ENCODE results near the gene TKFC.

TKFC gene

DNA sequence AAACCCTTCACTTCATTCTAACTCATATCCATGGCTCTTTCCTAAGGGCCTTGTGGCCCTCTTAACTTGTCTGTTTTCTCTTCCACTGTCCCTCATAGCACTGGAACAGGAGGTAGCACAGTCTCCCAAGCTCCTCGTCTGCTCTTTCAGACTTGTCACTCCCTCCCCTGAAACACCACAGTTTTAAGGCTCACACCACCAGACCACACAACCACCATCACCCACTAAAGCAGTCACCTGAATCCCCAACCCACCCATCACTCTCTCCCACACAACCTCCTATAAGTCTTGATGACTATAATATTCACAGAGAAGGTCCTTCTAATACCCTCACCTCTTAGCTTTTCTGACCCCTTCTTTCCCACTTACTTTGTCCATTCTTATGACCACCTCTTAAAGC is 26.8 kb upstream of the TKFC start:
- H3K27ac ChIP-seq (ENCODE audit: extremely low read depth, low read depth, low read length) = no peak overlapping the region
- ChIA-PET POLR2A (no interaction called here), CTCF (no interaction called here)
- no peaks in the 10 kb centered on the region for H3K4me1 ChIP-seq (ENCODE audit: control insufficient read depth, insufficient read depth, low read length)
- 0 out of 2 replicates have a peak, but pooled peaks have one; percentile 17 for TF ChIP-seq EGR2 (tag by site-specific recombination; IDR thresholded peaks at IDR 0.05; ENCODE audit: low read depth)
- no peak for TF ChIP-seq ZSCAN23 (tag by site-specific recombination; IDR thresholded peaks at IDR 0.05)
- no peaks in the 10 kb centered on the region for H3K9me3 ChIP-seq (ENCODE audit: control insufficient read depth, insufficient read depth, low read depth, low read length)
- H3K36me3 ChIP-seq (ENCODE audit: control insufficient read depth in 2 of 2, insufficient read depth in 1 of 2, low read length in 2 of 2) = peaks cover 23 to 99% of the 10 kb centered on the region in 2 experiments
- no peak overlapping the region for H3K4me3 ChIP-seq (ENCODE audit: low read depth, low read length)

DNA sequence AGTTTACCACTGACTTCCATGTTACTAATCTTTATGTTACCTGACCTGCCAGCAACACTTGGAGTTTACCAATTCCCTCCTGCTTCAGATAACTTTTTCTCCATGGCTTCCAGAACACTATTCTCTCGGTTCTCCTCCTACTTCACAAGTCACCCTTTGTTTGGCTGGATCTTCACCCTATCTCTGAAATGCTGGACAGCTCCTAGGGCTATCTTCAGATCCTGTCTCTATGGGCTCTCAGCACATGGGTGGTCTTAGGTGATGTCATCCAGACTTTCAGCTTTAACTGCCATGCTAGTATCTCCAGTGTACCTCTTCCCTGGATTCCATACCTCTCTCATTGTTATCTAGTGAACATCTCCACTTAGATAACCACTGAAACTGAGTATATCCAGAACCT is 25.7 kb upstream of the TKFC start:
- H3K36me3 ChIP-seq (ENCODE audit: control insufficient read depth in 2 of 2, insufficient read depth in 1 of 2, low read length in 2 of 2) = peaks cover 22 to 99% of the 10 kb centered on the region in 2 experiments
- POLR2A ChIA-PET = interaction anchor here (0.5 kb wide), 1 partner anchor 92 kb away, joined by 5 read pairs; no protein-coding TSS in a partner anchor
- no peak for TF ChIP-seq GFI1B (tag by site-specific recombination; IDR thresholded peaks at IDR 0.05)
- TF ChIP-seq, protein P1, sequence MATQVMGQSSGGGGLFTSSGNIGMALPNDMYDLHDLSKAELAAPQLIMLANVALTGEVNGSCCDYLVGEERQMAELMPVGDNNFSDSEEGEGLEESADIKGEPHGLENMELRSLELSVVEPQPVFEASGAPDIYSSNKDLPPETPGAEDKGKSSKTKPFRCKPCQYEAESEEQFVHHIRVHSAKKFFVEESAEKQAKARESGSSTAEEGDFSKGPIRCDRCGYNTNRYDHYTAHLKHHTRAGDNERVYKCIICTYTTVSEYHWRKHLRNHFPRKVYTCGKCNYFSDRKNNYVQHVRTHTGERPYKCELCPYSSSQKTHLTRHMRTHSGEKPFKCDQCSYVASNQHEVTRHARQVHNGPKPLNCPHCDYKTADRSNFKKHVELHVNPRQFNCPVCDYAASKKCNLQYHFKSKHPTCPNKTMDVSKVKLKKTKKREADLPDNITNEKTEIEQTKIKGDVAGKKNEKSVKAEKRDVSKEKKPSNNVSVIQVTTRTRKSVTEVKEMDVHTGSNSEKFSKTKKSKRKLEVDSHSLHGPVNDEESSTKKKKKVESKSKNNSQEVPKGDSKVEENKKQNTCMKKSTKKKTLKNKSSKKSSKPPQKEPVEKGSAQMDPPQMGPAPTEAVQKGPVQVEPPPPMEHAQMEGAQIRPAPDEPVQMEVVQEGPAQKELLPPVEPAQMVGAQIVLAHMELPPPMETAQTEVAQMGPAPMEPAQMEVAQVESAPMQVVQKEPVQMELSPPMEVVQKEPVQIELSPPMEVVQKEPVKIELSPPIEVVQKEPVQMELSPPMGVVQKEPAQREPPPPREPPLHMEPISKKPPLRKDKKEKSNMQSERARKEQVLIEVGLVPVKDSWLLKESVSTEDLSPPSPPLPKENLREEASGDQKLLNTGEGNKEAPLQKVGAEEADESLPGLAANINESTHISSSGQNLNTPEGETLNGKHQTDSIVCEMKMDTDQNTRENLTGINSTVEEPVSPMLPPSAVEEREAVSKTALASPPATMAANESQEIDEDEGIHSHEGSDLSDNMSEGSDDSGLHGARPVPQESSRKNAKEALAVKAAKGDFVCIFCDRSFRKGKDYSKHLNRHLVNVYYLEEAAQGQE (tag by site-specific recombination; IDR thresholded peaks at IDR 0.05) = peak; percentile 84
- no peak for TF ChIP-seq ZNF792 (tag by site-specific recombination; IDR thresholded peaks at IDR 0.05)
- TF ChIP-seq ZNF791 (tag by site-specific recombination; IDR thresholded peaks at IDR 0.05) = no peak
- no peak overlapping the region for H3K4me3 ChIP-seq (ENCODE audit: low read depth, low read length)
- CTCF ChIA-PET = interaction anchor here (0.6 to 1.4 kb wide), 2 partner anchors 27 to 165 kb away, joined by 3 read pairs; no protein-coding TSS in a partner anchor
- H3K4me1 ChIP-seq (ENCODE audit: control insufficient read depth, insufficient read depth, low read length) = no peaks in the 10 kb centered on the region
- H3K27ac ChIP-seq (ENCODE audit: extremely low read depth, low read depth, low read length) = no peak overlapping the region
- no peaks in the 10 kb centered on the region for H3K9me3 ChIP-seq (ENCODE audit: control insufficient read depth, insufficient read depth, low read depth, low read length)

DNA sequence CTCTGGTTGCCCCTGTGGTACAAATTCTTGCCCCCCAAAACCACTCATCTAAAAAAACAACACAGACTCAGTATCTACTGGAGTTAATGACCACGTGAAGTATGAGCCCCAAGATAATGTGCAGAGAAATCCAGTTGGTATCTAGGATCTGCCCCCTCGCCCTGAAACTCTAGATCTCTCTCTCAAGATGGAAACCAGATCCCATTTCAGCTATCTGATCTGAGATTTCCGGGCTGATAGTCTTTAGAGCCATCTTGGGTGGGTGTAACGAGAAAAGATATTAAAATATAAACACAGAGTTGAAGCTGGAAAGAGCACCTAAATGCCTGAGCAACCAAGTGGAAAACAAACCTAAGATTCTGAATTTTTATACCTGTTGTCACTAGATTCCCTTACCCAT is 23.9 kb upstream of the TKFC start:
- ChIA-PET POLR2A (no interaction called here), CTCF (interaction anchor here (0.7 kb wide), 1 partner anchor 27 kb away, joined by 3 read pairs; no protein-coding TSS in a partner anchor)
- TF ChIP-seq ZNF530 (tag by site-specific recombination; IDR thresholded peaks at IDR 0.05; ENCODE audit: low read depth) (no peak), SCRT1 (tag by site-specific recombination; IDR thresholded peaks at IDR 0.05; ENCODE audit: borderline replicate concordance) (no peak), GLIS2 (tag by site-specific recombination; IDR thresholded peaks at IDR 0.05) (no peak), ZNF214 (tag by site-specific recombination; IDR thresholded peaks at IDR 0.05; ENCODE audit: borderline replicate concordance) (no peak), ZNF843 (tag by site-specific recombination; IDR thresholded peaks at IDR 0.05) (no peak), ZXDB (tag by site-specific recombination; IDR thresholded peaks at IDR 0.05) (no peak), ZNF521 (tag by site-specific recombination; IDR thresholded peaks at IDR 0.05) (no peak), ZFP69B (tag by site-specific recombination; IDR thresholded peaks at IDR 0.05) (no peak), ZNF571 (tag by site-specific recombination; IDR thresholded peaks at IDR 0.05) (no peak), ZBTB20 (tag by site-specific recombination; IDR thresholded peaks at IDR 0.05) (no peak)
- Histone ChIP-seq H3K9me3 (ENCODE audit: control insufficient read depth, insufficient read depth, low read depth, low read length) (no peaks in the 10 kb centered on the region), H3K36me3 (ENCODE audit: control insufficient read depth in 2 of 2, insufficient read depth in 1 of 2, low read length in 2 of 2) (peaks cover 22 to 99% of the 10 kb centered on the region in 2 experiments), H3K4me3 (ENCODE audit: low read depth, low read length) (no peak overlapping the region), H3K27ac (ENCODE audit: extremely low read depth, low read depth, low read length) (no peak overlapping the region), H3K4me1 (ENCODE audit: control insufficient read depth, insufficient read depth, low read length) (no peaks in the 10 kb centered on the region)

DNA sequence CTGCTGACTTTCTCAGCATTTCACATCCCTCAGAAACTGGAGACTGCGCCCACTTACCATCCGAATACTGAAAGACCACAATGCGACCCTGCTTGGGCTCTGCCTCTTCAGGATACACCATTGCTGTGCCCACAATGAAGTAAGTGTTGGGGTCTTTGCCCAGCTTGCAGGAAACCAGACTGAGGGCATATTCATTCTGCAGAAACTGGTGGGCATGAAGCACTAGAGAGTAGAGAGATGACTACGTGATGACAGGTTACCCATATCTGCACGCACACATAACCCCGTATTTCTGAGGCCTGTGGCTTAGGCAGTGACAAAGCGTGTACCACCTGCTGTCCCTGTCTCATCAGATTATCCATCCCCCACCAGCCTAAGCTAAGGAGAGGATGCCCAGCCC is 23.3 kb upstream of the TKFC start:
- CTCF ChIA-PET = interaction anchor here (0.6 to 0.7 kb wide), 2 partner anchors 27 to 544 kb away, joined by 3 to 4 read pairs; no protein-coding TSS in a partner anchor
- no peak overlapping the region for H3K27ac ChIP-seq (ENCODE audit: extremely low read depth, low read depth, low read length)
- no peaks in the 10 kb centered on the region for H3K9me3 ChIP-seq (ENCODE audit: control insufficient read depth, insufficient read depth, low read depth, low read length)
- H3K36me3 ChIP-seq (ENCODE audit: control insufficient read depth in 2 of 2, insufficient read depth in 1 of 2, low read length in 2 of 2) = peaks cover 25 to 100% of the 10 kb centered on the region in 2 experiments
- H3K4me3 ChIP-seq (ENCODE audit: low read depth, low read length) = no peak overlapping the region
- POLR2A ChIA-PET = no interaction called here
- no peaks in the 10 kb centered on the region for H3K4me1 ChIP-seq (ENCODE audit: control insufficient read depth, insufficient read depth, low read length)
- TF ChIP-seq ZNF169 (tag by site-specific recombination; IDR thresholded peaks at IDR 0.05) (no peak), ZFP41 (tag by site-specific recombination; IDR thresholded peaks at IDR 0.05; ENCODE audit: borderline replicate concordance) (no peak), ZNF2 (tag by site-specific recombination; IDR thresholded peaks at IDR 0.05) (no peak), ZNF596 (tag by site-specific recombination; IDR thresholded peaks at IDR 0.05) (no peak), ZNF664 (tag by site-specific recombination; IDR thresholded peaks at IDR 0.05) (no peak), ZNF221 (tag by site-specific recombination; IDR thresholded peaks at IDR 0.05; ENCODE audit: borderline replicate concordance) (no peak), ZNF629 (tag by site-specific recombination; IDR thresholded peaks at IDR 0.05) (no peak), SALL2 (tag by site-specific recombination; IDR thresholded peaks at IDR 0.05; ENCODE audit: borderline replicate concordance) (no peak), ZNF274 (IDR thresholded peaks at IDR 0.05; ENCODE audit: low read length) (no peak), ZNF274 (tag by site-specific recombination; IDR thresholded peaks at IDR 0.05; ENCODE audit: borderline replicate concordance) (no peak), ZXDB (tag by site-specific recombination; IDR thresholded peaks at IDR 0.05) (no peak)

Measured in HEK293 (cell line).